HG03442 (cell line): ENCODE measurements around the gene NID2.

Source experiments
- ATAC-seq: cut with Tn5 transposase; IDR thresholded peaks from one replicate; pipeline ENCODE4 v1.9.1; 2021; ENCODE audit warnings: mild to moderate bottlenecking, moderate library complexity; ENCODE audit not compliant: unreplicated experiment

NID2 gene

GRCh38 chr14:52080158-52080800, 11.4 kb upstream of the NID2 start:
- ATAC-seq, result no peak

GRCh38 chr14:52079239-52079959, 10.5 kb upstream of the NID2 start:
- ATAC-seq, result no peak

GRCh38 chr14:52078721-52079120, 9.9 kb upstream of the NID2 start:
- no peak for ATAC-seq

- ATAC-seq, result no peak
Measured at GRCh38 chr14:52078095-52078531, 9.3 kb upstream of the NID2 start.

- no peak for ATAC-seq
Measured at GRCh38 chr14:52077256-52077979, 8.6 kb upstream of the NID2 start.

- ATAC-seq, result no peak
Measured at GRCh38 chr14:52076334-52076733, 7.5 kb upstream of the NID2 start.

- no peak for ATAC-seq
Measured at GRCh38 chr14:52075371-52075770, 6.5 kb upstream of the NID2 start.

GRCh38 chr14:52073251-52073650, 4.4 kb upstream of the NID2 start:
- no peak for ATAC-seq

GRCh38 chr14:52072266-52072780, 3.5 kb upstream of the NID2 start:
- ATAC-seq, result no peak

- no peak for ATAC-seq
Measured at GRCh38 chr14:52071675-52072074, 2.8 kb upstream of the NID2 start.

GRCh38 chr14:52070051-52070431, 1.2 kb upstream of the NID2 start:
- ATAC-seq, result no peak

- ATAC-seq, result no peak
Measured at GRCh38 chr14:52069307-52070050, 620 bp upstream of the NID2 start.

- ATAC-seq, result no peak
Measured at GRCh38 chr14:52067873-52068614, 815 bp downstream of the NID2 start.

- no peak for ATAC-seq
Measured at GRCh38 chr14:52064174-52064573, 4.7 kb downstream of the NID2 start.

GRCh38 chr14:52063052-52063462, 5.8 kb downstream of the NID2 start:
- no peak for ATAC-seq

GRCh38 chr14:52061890-52062289, 7.0 kb downstream of the NID2 start:
- ATAC-seq, result no peak

GRCh38 chr14:52061390-52061789, 7.5 kb downstream of the NID2 start:
- no peak for ATAC-seq

GRCh38 chr14:52060080-52060479, 8.8 kb downstream of the NID2 start:
- no peak for ATAC-seq

GRCh38 chr14:52059649-52060048, 9.2 kb downstream of the NID2 start:
- ATAC-seq, result no peak

GRCh38 chr14:52058341-52058740, 10.5 kb downstream of the NID2 start:
- ATAC-seq, result no peak
